ENCODE data around the gene POPDC3. TPM values are rescaled to one million over a fixed set of nuclear protein-coding genes. Genes with fewer than 3 reads are reported as not detected.
A peak's percentile ranks its signal among the peaks of the same experiment; 100 is the strongest.

The POPDC3 gene
- polyA plus RNA-seq, 4 donors = 0.21 to 0.54 (median 0.24) TPM; not detected in 1

DNA sequence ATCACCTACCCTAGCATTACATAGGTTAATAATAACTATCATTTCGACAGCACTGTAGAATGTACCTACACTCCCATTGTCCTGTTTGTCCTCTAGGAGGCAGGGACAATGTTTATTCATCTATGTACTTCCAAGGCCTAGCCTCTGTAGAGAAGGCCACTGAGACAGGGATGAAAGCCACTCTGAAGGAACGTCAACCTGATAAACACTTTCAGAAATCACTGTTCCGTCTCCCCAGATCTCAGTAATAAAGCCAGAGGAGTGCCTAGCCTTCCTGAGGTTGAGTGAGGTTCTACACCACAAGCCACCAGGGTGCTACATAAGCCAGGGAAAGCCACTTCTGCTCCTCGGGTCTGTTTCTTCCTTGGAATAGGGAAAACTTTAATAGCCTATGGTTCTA is 44.8 kb downstream of the POPDC3 start:
- peak; percentile 12 to 13 for DNase-seq
- Histone ChIP-seq H3K9me3 (ENCODE audit: control insufficient read depth in 2 of 2, insufficient read depth in 1 of 2, low read depth in 1 of 2, low read length in 1 of 2) (no peaks in the 10 kb centered on the region), H3K36me3 (ENCODE audit: control insufficient read depth in 3 of 3, insufficient read depth in 2 of 3, low read depth in 1 of 3, low read length in 3 of 3) (no peaks in the 10 kb centered on the region), H3K4me1 (ENCODE audit: control insufficient read depth in 3 of 3, insufficient read depth in 2 of 3, low read depth in 1 of 3, low read length in 2 of 3) (no peaks in the 10 kb centered on the region), H3K27ac (ENCODE audit: low read depth in 1 of 3, low read length in 2 of 3) (no peak overlapping the region), H3K27me3 (ENCODE audit: control insufficient read depth in 3 of 3, insufficient read depth in 3 of 3, low read length in 3 of 3) (peaks cover 0 to 29% (median 0%) of the 10 kb centered on the region in 3 donors), H3K4me3 (ENCODE audit: low read depth in 1 of 3, low read length in 3 of 3) (no peak overlapping the region)
- FAIRE-seq = no peak
- 54 to 72% (median 57%) methylated on average over 4 of the region's 4 CpGs for WGBS, 3 donors

GRCh38 chr6:105122717-105123116 is 57.1 kb downstream of the POPDC3 start:
- Histone ChIP-seq H3K27ac (ENCODE audit: low read depth in 1 of 3, low read length in 2 of 3) (no peak overlapping the region), H3K9me3 (ENCODE audit: control insufficient read depth in 2 of 2, insufficient read depth in 1 of 2, low read depth in 1 of 2, low read length in 1 of 2) (no peaks in the 10 kb centered on the region), H3K4me3 (ENCODE audit: low read depth in 1 of 3, low read length in 3 of 3) (no peak overlapping the region), H3K4me1 (ENCODE audit: control insufficient read depth in 3 of 3, insufficient read depth in 2 of 3, low read depth in 1 of 3, low read length in 2 of 3) (peaks cover 0 to 2% (median 0%) of the 10 kb centered on the region in 3 donors), H3K27me3 (ENCODE audit: control insufficient read depth in 3 of 3, insufficient read depth in 3 of 3, low read length in 3 of 3) (no peaks in the 10 kb centered on the region), H3K36me3 (ENCODE audit: control insufficient read depth in 3 of 3, insufficient read depth in 2 of 3, low read depth in 1 of 3, low read length in 3 of 3) (no peaks in the 10 kb centered on the region)
- WGBS, 3 donors = 33 to 56% (median 46%) methylated on average over 6 of the region's 6 CpGs
- DNase-seq = no peak
- no peak for FAIRE-seq

- no peaks in the 10 kb centered on the region for H3K36me3 ChIP-seq (ENCODE audit: control insufficient read depth in 3 of 3, insufficient read depth in 2 of 3, low read depth in 1 of 3, low read length in 3 of 3)
- H3K27me3 ChIP-seq (ENCODE audit: control insufficient read depth in 3 of 3, insufficient read depth in 3 of 3, low read length in 3 of 3) = no peaks in the 10 kb centered on the region
- WGBS, 3 donors = 11 to 52% (median 33%) methylated on average over 3 of the region's 3 CpGs
- no peak for FAIRE-seq
- DNase-seq = peak; percentile 37 to 74
- H3K9me3 ChIP-seq (ENCODE audit: control insufficient read depth in 2 of 2, insufficient read depth in 1 of 2, low read depth in 1 of 2, low read length in 1 of 2) = no peaks in the 10 kb centered on the region
- peaks cover 0 to 2% (median 0%) of the 10 kb centered on the region in 3 donors for H3K4me1 ChIP-seq (ENCODE audit: control insufficient read depth in 3 of 3, insufficient read depth in 2 of 3, low read depth in 1 of 3, low read length in 2 of 3)
- no peak overlapping the region for H3K4me3 ChIP-seq (ENCODE audit: low read depth in 1 of 3, low read length in 3 of 3)
- H3K27ac ChIP-seq (ENCODE audit: low read depth in 1 of 3, low read length in 2 of 3) = no peak overlapping the region
Observed at GRCh38 chr6:105121981-105122380, 57.8 kb downstream of the POPDC3 start.

- 84 to 87% (median 85%) methylated on average over 5 of the region's 5 CpGs for WGBS, 3 donors
- FAIRE-seq = no peak
- H3K27me3 ChIP-seq (ENCODE audit: control insufficient read depth in 3 of 3, insufficient read depth in 3 of 3, low read length in 3 of 3) = no peaks in the 10 kb centered on the region
Observed at GRCh38 chr6:105120570-105120969, 59.2 kb downstream of the POPDC3 start.

DNA sequence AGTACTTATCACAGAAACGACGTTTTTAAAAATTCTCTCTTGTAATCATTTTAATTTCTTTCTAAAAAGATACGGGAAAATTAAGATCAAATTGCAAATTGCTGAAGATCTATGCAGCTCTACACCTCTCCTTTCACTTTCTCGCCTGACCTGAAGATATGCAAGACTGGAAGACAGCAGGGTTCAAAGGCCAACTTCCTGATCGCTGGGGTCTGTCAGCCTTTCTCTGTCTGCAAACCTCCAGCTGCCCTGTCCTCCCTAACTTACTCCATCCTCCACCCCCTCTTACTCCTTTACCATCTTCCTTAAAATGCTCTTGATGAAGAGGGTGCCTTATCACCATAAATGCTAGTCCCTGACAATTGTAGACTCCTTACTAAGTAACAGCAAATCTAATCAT is 63.7 kb downstream of the POPDC3 start:
- 18 to 56% (median 35%) methylated on average over 5 of the region's 5 CpGs for WGBS, 3 donors
- no peak for FAIRE-seq
- Histone ChIP-seq H3K9me3 (ENCODE audit: control insufficient read depth in 2 of 2, insufficient read depth in 1 of 2, low read depth in 1 of 2, low read length in 1 of 2) (no peaks in the 10 kb centered on the region), H3K4me3 (ENCODE audit: low read depth in 1 of 3, low read length in 3 of 3) (no peak overlapping the region), H3K27me3 (ENCODE audit: control insufficient read depth in 3 of 3, insufficient read depth in 3 of 3, low read length in 3 of 3) (no peaks in the 10 kb centered on the region), H3K36me3 (ENCODE audit: control insufficient read depth in 3 of 3, insufficient read depth in 2 of 3, low read depth in 1 of 3, low read length in 3 of 3) (no peaks in the 10 kb centered on the region), H3K4me1 (ENCODE audit: control insufficient read depth in 3 of 3, insufficient read depth in 2 of 3, low read depth in 1 of 3, low read length in 2 of 3) (peaks cover 0 to 2% (median 0%) of the 10 kb centered on the region in 3 donors), H3K27ac (ENCODE audit: low read depth in 1 of 3, low read length in 2 of 3) (no peak overlapping the region)
- peak in 1 of 2 donors; percentile 24 for DNase-seq

More at GRCh38 chr6:105120570-105120969, 59.2 kb downstream of the POPDC3 start:
- peaks cover 0 to 4% (median 0%) of the 10 kb centered on the region in 3 donors for H3K4me1 ChIP-seq (ENCODE audit: control insufficient read depth in 3 of 3, insufficient read depth in 2 of 3, low read depth in 1 of 3, low read length in 2 of 3)
- no peaks in the 10 kb centered on the region for H3K36me3 ChIP-seq (ENCODE audit: control insufficient read depth in 3 of 3, insufficient read depth in 2 of 3, low read depth in 1 of 3, low read length in 3 of 3)
- no peaks in the 10 kb centered on the region for H3K9me3 ChIP-seq (ENCODE audit: control insufficient read depth in 2 of 2, insufficient read depth in 1 of 2, low read depth in 1 of 2, low read length in 1 of 2)
- DNase-seq = no peak
- no peak overlapping the region for H3K27ac ChIP-seq (ENCODE audit: low read depth in 1 of 3, low read length in 2 of 3)
- no peak overlapping the region for H3K4me3 ChIP-seq (ENCODE audit: low read depth in 1 of 3, low read length in 3 of 3)

DNA sequence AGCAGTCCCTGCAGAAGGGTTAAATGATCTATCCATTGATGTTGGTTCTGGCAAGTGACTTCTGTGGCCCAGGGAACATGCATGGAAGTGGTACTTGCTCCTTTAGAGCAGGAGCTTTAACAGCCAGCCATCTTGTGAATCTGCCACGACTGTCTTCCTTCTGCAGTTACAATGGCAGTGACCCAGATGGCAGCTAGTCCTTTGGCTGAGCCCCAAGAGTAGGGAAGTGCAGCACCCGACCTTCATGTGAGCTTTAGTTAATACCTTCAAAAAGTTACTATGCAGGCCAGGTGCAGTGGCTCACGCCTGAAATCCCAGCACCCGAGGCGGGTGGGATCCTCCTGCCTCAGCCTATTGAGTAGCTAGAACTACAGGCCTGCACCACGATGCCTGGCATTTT is 66.4 kb downstream of the POPDC3 start:
- Histone ChIP-seq H3K9me3 (ENCODE audit: control insufficient read depth in 2 of 2, insufficient read depth in 1 of 2, low read depth in 1 of 2, low read length in 1 of 2) (no peaks in the 10 kb centered on the region), H3K36me3 (ENCODE audit: control insufficient read depth in 3 of 3, insufficient read depth in 2 of 3, low read depth in 1 of 3, low read length in 3 of 3) (no peaks in the 10 kb centered on the region), H3K27ac (ENCODE audit: low read depth in 1 of 3, low read length in 2 of 3) (no peak overlapping the region), H3K27me3 (ENCODE audit: control insufficient read depth in 3 of 3, insufficient read depth in 3 of 3, low read length in 3 of 3) (no peaks in the 10 kb centered on the region), H3K4me3 (ENCODE audit: low read depth in 1 of 3, low read length in 3 of 3) (no peak overlapping the region), H3K4me1 (ENCODE audit: control insufficient read depth in 3 of 3, insufficient read depth in 2 of 3, low read depth in 1 of 3, low read length in 2 of 3) (peaks cover 0 to 2% (median 0%) of the 10 kb centered on the region in 3 donors)
- FAIRE-seq (no peak), DNase-seq (no peak)
- WGBS, 3 donors = 25 to 66% (median 33%) methylated on average over 6 of the region's 6 CpGs

DNA sequence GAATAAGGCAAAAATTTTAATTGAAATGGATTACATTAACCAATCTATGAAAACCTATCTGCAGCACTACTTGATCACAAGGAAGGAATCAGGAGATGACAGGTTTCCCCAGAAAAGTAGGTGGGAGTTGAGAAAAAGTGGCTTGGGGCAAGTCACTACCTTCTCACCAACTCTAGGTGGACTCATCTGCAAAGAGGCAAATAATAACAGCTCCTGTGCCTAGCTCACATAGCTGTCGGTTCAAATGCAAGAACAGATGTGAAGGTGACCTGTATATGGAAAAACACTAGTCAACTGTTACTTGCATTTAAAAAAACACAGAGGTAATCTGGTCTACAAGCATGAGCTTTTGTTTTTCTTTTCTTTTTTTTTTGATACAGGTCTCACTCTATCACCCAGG is 67.2 kb downstream of the POPDC3 start:
- Histone ChIP-seq H3K36me3 (ENCODE audit: control insufficient read depth in 3 of 3, insufficient read depth in 2 of 3, low read depth in 1 of 3, low read length in 3 of 3) (no peaks in the 10 kb centered on the region), H3K9me3 (ENCODE audit: control insufficient read depth in 2 of 2, insufficient read depth in 1 of 2, low read depth in 1 of 2, low read length in 1 of 2) (no peaks in the 10 kb centered on the region), H3K27me3 (ENCODE audit: control insufficient read depth in 3 of 3, insufficient read depth in 3 of 3, low read length in 3 of 3) (no peaks in the 10 kb centered on the region), H3K4me1 (ENCODE audit: control insufficient read depth in 3 of 3, insufficient read depth in 2 of 3, low read depth in 1 of 3, low read length in 2 of 3) (peaks cover 0 to 2% (median 0%) of the 10 kb centered on the region in 3 donors), H3K4me3 (ENCODE audit: low read depth in 1 of 3, low read length in 3 of 3) (no peak overlapping the region), H3K27ac (ENCODE audit: low read depth in 1 of 3, low read length in 2 of 3) (no peak overlapping the region)
- FAIRE-seq (no peak), DNase-seq (no peak)
- 92 to 100% (median 96%) methylated on average over 1 of the region's 1 CpG for WGBS, 3 donors

GRCh38 chr6:105111871-105112270 is 67.9 kb downstream of the POPDC3 start:
- WGBS, 3 donors = 93 to 97% (median 94%) methylated on average over 2 of the region's 2 CpGs
- Histone ChIP-seq H3K27ac (ENCODE audit: low read depth in 1 of 3, low read length in 2 of 3) (no peak overlapping the region), H3K36me3 (ENCODE audit: control insufficient read depth in 3 of 3, insufficient read depth in 2 of 3, low read depth in 1 of 3, low read length in 3 of 3) (no peaks in the 10 kb centered on the region), H3K4me3 (ENCODE audit: low read depth in 1 of 3, low read length in 3 of 3) (no peak overlapping the region), H3K4me1 (ENCODE audit: control insufficient read depth in 3 of 3, insufficient read depth in 2 of 3, low read depth in 1 of 3, low read length in 2 of 3) (peaks cover 0 to 2% (median 0%) of the 10 kb centered on the region in 3 donors), H3K27me3 (ENCODE audit: control insufficient read depth in 3 of 3, insufficient read depth in 3 of 3, low read length in 3 of 3) (no peaks in the 10 kb centered on the region), H3K9me3 (ENCODE audit: control insufficient read depth in 2 of 2, insufficient read depth in 1 of 2, low read depth in 1 of 2, low read length in 1 of 2) (no peaks in the 10 kb centered on the region)
- FAIRE-seq = no peak
- DNase-seq = no peak

GRCh38 chr6:105111105-105111504 is 68.7 kb downstream of the POPDC3 start:
- Histone ChIP-seq H3K36me3 (ENCODE audit: control insufficient read depth in 3 of 3, insufficient read depth in 2 of 3, low read depth in 1 of 3, low read length in 3 of 3) (no peaks in the 10 kb centered on the region), H3K9me3 (ENCODE audit: control insufficient read depth in 2 of 2, insufficient read depth in 1 of 2, low read depth in 1 of 2, low read length in 1 of 2) (no peaks in the 10 kb centered on the region), H3K27ac (ENCODE audit: low read depth in 1 of 3, low read length in 2 of 3) (no peak overlapping the region), H3K4me3 (ENCODE audit: low read depth in 1 of 3, low read length in 3 of 3) (no peak overlapping the region), H3K27me3 (ENCODE audit: control insufficient read depth in 3 of 3, insufficient read depth in 3 of 3, low read length in 3 of 3) (no peaks in the 10 kb centered on the region), H3K4me1 (ENCODE audit: control insufficient read depth in 3 of 3, insufficient read depth in 2 of 3, low read depth in 1 of 3, low read length in 2 of 3) (peaks cover 0 to under 1% (median 0%) of the 10 kb centered on the region in 3 donors)
- 75 to 84% (median 81%) methylated on average over 3 of the region's 3 CpGs for WGBS, 3 donors
- no peak for FAIRE-seq
- no peak for DNase-seq
